ENCODE data around the gene BCLAF1. TPM values are rescaled to one million over a fixed set of nuclear protein-coding genes. Genes with fewer than 3 reads are reported as not detected.

BCLAF1 gene
- total and polyA plus RNA-seq, 2 of the 8 experiments (the other 6 are each of a cell fraction or from before 2014, with no cell fraction given), result 30.5 to 230 TPM

DNA sequence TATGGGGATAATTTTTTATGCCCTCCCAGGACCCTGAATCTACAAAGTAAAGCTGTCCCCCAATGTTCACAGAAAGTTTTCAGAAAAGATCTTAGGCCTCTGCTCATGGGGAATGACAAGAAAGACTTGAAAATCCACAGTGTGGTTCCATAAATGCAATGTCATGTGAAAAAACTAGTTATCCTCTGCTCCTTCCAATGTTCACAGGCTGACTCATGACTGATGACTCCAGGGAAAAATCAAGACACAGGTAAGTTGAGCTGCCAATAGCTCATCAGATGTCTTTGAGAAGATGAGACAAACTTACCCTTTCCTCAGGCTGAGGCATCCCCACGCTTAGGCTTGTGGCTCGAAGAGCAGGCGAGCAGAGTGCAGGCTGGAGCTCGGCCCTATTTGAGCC is 14.8 kb upstream of the BCLAF1 start (continued):
- TF ChIP-seq, protein P1, sequence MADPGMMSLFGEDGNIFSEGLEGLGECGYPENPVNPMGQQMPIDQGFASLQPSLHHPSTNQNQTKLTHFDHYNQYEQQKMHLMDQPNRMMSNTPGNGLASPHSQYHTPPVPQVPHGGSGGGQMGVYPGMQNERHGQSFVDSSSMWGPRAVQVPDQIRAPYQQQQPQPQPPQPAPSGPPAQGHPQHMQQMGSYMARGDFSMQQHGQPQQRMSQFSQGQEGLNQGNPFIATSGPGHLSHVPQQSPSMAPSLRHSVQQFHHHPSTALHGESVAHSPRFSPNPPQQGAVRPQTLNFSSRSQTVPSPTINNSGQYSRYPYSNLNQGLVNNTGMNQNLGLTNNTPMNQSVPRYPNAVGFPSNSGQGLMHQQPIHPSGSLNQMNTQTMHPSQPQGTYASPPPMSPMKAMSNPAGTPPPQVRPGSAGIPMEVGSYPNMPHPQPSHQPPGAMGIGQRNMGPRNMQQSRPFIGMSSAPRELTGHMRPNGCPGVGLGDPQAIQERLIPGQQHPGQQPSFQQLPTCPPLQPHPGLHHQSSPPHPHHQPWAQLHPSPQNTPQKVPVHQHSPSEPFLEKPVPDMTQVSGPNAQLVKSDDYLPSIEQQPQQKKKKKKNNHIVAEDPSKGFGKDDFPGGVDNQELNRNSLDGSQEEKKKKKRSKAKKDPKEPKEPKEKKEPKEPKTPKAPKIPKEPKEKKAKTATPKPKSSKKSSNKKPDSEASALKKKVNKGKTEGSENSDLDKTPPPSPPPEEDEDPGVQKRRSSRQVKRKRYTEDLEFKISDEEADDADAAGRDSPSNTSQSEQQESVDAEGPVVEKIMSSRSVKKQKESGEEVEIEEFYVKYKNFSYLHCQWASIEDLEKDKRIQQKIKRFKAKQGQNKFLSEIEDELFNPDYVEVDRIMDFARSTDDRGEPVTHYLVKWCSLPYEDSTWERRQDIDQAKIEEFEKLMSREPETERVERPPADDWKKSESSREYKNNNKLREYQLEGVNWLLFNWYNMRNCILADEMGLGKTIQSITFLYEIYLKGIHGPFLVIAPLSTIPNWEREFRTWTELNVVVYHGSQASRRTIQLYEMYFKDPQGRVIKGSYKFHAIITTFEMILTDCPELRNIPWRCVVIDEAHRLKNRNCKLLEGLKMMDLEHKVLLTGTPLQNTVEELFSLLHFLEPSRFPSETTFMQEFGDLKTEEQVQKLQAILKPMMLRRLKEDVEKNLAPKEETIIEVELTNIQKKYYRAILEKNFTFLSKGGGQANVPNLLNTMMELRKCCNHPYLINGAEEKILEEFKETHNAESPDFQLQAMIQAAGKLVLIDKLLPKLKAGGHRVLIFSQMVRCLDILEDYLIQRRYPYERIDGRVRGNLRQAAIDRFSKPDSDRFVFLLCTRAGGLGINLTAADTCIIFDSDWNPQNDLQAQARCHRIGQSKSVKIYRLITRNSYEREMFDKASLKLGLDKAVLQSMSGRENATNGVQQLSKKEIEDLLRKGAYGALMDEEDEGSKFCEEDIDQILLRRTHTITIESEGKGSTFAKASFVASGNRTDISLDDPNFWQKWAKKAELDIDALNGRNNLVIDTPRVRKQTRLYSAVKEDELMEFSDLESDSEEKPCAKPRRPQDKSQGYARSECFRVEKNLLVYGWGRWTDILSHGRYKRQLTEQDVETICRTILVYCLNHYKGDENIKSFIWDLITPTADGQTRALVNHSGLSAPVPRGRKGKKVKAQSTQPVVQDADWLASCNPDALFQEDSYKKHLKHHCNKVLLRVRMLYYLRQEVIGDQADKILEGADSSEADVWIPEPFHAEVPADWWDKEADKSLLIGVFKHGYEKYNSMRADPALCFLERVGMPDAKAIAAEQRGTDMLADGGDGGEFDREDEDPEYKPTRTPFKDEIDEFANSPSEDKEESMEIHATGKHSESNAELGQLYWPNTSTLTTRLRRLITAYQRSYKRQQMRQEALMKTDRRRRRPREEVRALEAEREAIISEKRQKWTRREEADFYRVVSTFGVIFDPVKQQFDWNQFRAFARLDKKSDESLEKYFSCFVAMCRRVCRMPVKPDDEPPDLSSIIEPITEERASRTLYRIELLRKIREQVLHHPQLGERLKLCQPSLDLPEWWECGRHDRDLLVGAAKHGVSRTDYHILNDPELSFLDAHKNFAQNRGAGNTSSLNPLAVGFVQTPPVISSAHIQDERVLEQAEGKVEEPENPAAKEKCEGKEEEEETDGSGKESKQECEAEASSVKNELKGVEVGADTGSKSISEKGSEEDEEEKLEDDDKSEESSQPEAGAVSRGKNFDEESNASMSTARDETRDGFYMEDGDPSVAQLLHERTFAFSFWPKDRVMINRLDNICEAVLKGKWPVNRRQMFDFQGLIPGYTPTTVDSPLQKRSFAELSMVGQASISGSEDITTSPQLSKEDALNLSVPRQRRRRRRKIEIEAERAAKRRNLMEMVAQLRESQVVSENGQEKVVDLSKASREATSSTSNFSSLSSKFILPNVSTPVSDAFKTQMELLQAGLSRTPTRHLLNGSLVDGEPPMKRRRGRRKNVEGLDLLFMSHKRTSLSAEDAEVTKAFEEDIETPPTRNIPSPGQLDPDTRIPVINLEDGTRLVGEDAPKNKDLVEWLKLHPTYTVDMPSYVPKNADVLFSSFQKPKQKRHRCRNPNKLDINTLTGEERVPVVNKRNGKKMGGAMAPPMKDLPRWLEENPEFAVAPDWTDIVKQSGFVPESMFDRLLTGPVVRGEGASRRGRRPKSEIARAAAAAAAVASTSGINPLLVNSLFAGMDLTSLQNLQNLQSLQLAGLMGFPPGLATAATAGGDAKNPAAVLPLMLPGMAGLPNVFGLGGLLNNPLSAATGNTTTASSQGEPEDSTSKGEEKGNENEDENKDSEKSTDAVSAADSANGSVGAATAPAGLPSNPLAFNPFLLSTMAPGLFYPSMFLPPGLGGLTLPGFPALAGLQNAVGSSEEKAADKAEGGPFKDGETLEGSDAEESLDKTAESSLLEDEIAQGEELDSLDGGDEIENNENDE (IDR thresholded peaks at IDR 0.05; ENCODE audit: insufficient replicate concordance, low read length), result no peak
- no peak for TF ChIP-seq EP300 (IDR thresholded peaks at IDR 0.05; ENCODE audit: borderline replicate concordance in 1 of 2, low read depth in 2 of 2, low read length in 2 of 2)
- TF ChIP-seq CHD1 (IDR thresholded peaks at IDR 0.05; ENCODE audit: low read depth, low read length), result no peak
- TF ChIP-seq TEAD4 (IDR thresholded peaks at IDR 0.05; ENCODE audit: low read depth, low read length), result no peak

Measured in H1 (cell line).